Brain microvascular endothelial cell (primary cell): ENCODE results near the gene TEAD1.
A peak's percentile ranks its signal among the peaks of the same experiment; 100 is the strongest.

Experiments
- DNase-seq: peaks from one replicate; pipeline ENCODE4 v3.0.0-alpha.2; 2020
- H3K27ac ChIP-seq: fragments of 250-450 bp; sonication (Bioruptor Pico); 2 replicates; pipeline ENCODE4 v1.5.1; 2020; ENCODE audit warnings: mild to moderate bottlenecking, moderate library complexity
- H3K27me3 ChIP-seq: fragments of 250-450 bp; sonication (Bioruptor Pico); replicated peaks from 2 replicates; pipeline ENCODE4 v1.5.1; 2020; ENCODE audit warnings: mild to moderate bottlenecking
- H3K36me3 ChIP-seq: fragments of 250-450 bp; sonication (Bioruptor Pico); replicated peaks from 2 replicates; pipeline ENCODE4 v1.5.1; 2020; ENCODE audit warnings: mild to moderate bottlenecking
- H3K4me3 ChIP-seq: 2 replicates; pipeline ENCODE4 v1.5.1; 2011; ENCODE audit warnings: low read depth, mild to moderate bottlenecking, control low read depth, low read length, moderate library complexity
- CTCF ChIP-seq: IDR thresholded peaks from 2 replicates; pipeline ENCODE4 v1.5.1; 2011; ENCODE audit warnings: low read depth, mild to moderate bottlenecking, moderate library complexity, low read length, control low read depth, inconsistent platforms; ENCODE audit errors: missing control alignments
- in situ Hi-C: cut with HindIII; loops from 2 replicates; pipeline ENCODE4 v1.10.0; 2017; ENCODE audit warnings: low sequenced_read_pairs, low pct_ligation_motif_present

The TEAD1 gene

GRCh38 chr11:12835286-12835685 is 161.1 kb downstream of the TEAD1 start:
- no peak for TF ChIP-seq CTCF
- Histone ChIP-seq H3K4me3 (no peak overlapping the region), H3K27me3 (no peaks in the 10 kb centered on the region), H3K36me3 (no peaks in the 10 kb centered on the region), H3K27ac (no peak overlapping the region)
- in situ Hi-C loops: no loop called here
- no peak for DNase-seq

- H3K4me3 ChIP-seq: no peak overlapping the region
- in situ Hi-C loops: no loop called here
- no peaks in the 10 kb centered on the region for H3K27me3 ChIP-seq
- TF ChIP-seq CTCF: no peak
- no peaks in the 10 kb centered on the region for H3K36me3 ChIP-seq
- H3K27ac ChIP-seq: peak overlapping the region; percentile 11
- no peak for DNase-seq
Observed at GRCh38 chr11:12838463-12839123, 164.4 kb downstream of the TEAD1 start.

GRCh38 chr11:12840871-12841660 is 166.8 kb downstream of the TEAD1 start:
- no peak overlapping the region for H3K4me3 ChIP-seq
- DNase-seq: no peak
- in situ Hi-C loops: no loop called here
- peak overlapping the region; percentile 51 for H3K27ac ChIP-seq
- H3K27me3 ChIP-seq: no peaks in the 10 kb centered on the region
- no peaks in the 10 kb centered on the region for H3K36me3 ChIP-seq
- TF ChIP-seq CTCF: no peak

- Histone ChIP-seq H3K27ac (peak overlapping the region; percentile 51), H3K4me3 (no peak overlapping the region), H3K36me3 (no peaks in the 10 kb centered on the region), H3K27me3 (no peaks in the 10 kb centered on the region)
- in situ Hi-C loops: no loop called here
- peak; percentile 75 for DNase-seq
- TF ChIP-seq CTCF: no peak
Observed at GRCh38 chr11:12841946-12842630, 167.9 kb downstream of the TEAD1 start.

- Histone ChIP-seq H3K27me3 (no peaks in the 10 kb centered on the region), H3K27ac (peak overlapping the region; percentile 51), H3K4me3 (no peak overlapping the region), H3K36me3 (no peaks in the 10 kb centered on the region)
- no peak for TF ChIP-seq CTCF
- DNase-seq: no peak
- in situ Hi-C loops: no loop called here
Observed at GRCh38 chr11:12842933-12843636, 168.9 kb downstream of the TEAD1 start.
